Endothelial cell of umbilical vein (primary cell): ENCODE data around the gene OPCML. TPM values are rescaled to one million over a fixed set of nuclear protein-coding genes. Genes with fewer than 3 reads are reported as not detected.

Experiments used
- BruUV-seq: library from RNA; stranded (reverse); fragments of 400-500 nt; replicated peaks from 2 replicates; lab custom pipeline; 2021; lab: Mats Ljungman, UMichigan
- CTCF ChIA-PET: fragments of 300-600, 350-600 bp; sonication (Branson Sonifier 250); formaldehyde crosslinking; loops from one replicate; lab custom pipeline; 2021; ENCODE audit warnings: antibody characterized with exemption, inconsistent platforms; lab: Charles Lee
- POLR2A ChIA-PET: fragments of 300-600, 350-600 bp; sonication (Branson Sonifier 250); formaldehyde crosslinking; loops from one replicate; lab custom pipeline; 2021; ENCODE audit warnings: antibody characterized with exemption, inconsistent platforms; lab: Charles Lee
- DNase-seq: peaks from one replicate; pipeline ENCODE4 v3.0.0-alpha.2; 2011; ENCODE audit warnings: low read depth, low spot score
- FAIRE-seq: peaks from 2 replicates; lab custom pipeline; 2011; peaks lifted over from hg19 to GRCh38; lab: Jason Lieb, UNC
- H2AFZ ChIP-seq: 2 replicates; pipeline ENCODE4 v1.6.0; 2012; ENCODE audit warnings: low read depth, low read length, control low read depth, inconsistent platforms
- H3K27ac ChIP-seq: 2 replicates; pipeline ENCODE4 v1.5.1; 2011; ENCODE audit warnings: low read depth, mild to moderate bottlenecking, control low read depth, low read length, moderate library complexity; ENCODE audit not compliant: insufficient read depth
- H3K27me3 ChIP-seq, 2 experiments: 2 replicates each; pipeline versions ENCODE4 v1.6.0 to v1.6.1; 2011; ENCODE audit warnings: low read length in 2 of 2, mixed read lengths in 1 of 2; ENCODE audit not compliant: control insufficient read depth in 2 of 2, insufficient read depth in 2 of 2
- H3K36me3 ChIP-seq, 2 experiments: 2 replicates in 1 of 2; 3 replicates in 1 of 2; pipeline ENCODE4 v1.5.1; 2011; ENCODE audit warnings: low read length in 2 of 2, mild to moderate bottlenecking in 1 of 2, moderate library complexity in 1 of 2; ENCODE audit not compliant: control insufficient read depth in 2 of 2, insufficient read depth in 2 of 2; ENCODE audit errors: extremely low read depth in 1 of 2
- H3K4me1 ChIP-seq: 3 replicates; pipeline ENCODE4 v1.5.1; 2011; ENCODE audit warnings: mild to moderate bottlenecking, low read length; ENCODE audit not compliant: control insufficient read depth, insufficient read depth; ENCODE audit errors: extremely low read depth
- H3K4me2 ChIP-seq: 2 replicates; pipeline ENCODE4 v1.6.1; 2011; ENCODE audit warnings: low read length, control low read depth, mixed read lengths; ENCODE audit not compliant: insufficient read depth
- H3K4me3 ChIP-seq, 3 experiments: fragments of 200-600 bp in 1 of 3; sonication (generic), shearing (Covaris generic) in 1 of 3; replicated peaks in 1 of 3; 2 replicates each; pipeline ENCODE4 v1.5.1; 2011 to 2016; ENCODE audit warnings: control low read depth in 3 of 3, low read length in 3 of 3, mild to moderate bottlenecking in 2 of 3, inconsistent platforms in 1 of 3, low read depth in 1 of 3, moderate library complexity in 1 of 3; ENCODE audit not compliant: insufficient read depth in 1 of 3
- H3K79me2 ChIP-seq: 2 replicates; pipeline ENCODE4 v1.6.0; 2012; ENCODE audit warnings: low read length, inconsistent platforms; ENCODE audit not compliant: control insufficient read depth, insufficient read depth
- H3K9ac ChIP-seq: replicated peaks from 2 replicates; pipeline ENCODE3; 2011; ENCODE audit warnings: low read length, control low read depth; ENCODE audit not compliant: insufficient read depth; ENCODE audit errors: extremely low read depth
- H3K9me1 ChIP-seq: replicated peaks from 3 replicates; pipeline ENCODE4 v1.6.0; 2011; ENCODE audit warnings: mild to moderate bottlenecking, low read length; ENCODE audit not compliant: control insufficient read depth, insufficient read depth; ENCODE audit errors: extremely low read depth
- H3K9me3 ChIP-seq: replicated peaks from 2 replicates; pipeline ENCODE4 v1.5.1; 2012; ENCODE audit warnings: low read length, inconsistent platforms; ENCODE audit not compliant: control insufficient read depth, insufficient read depth
- H4K20me1 ChIP-seq: replicated peaks from 2 replicates; pipeline ENCODE3; 2011; ENCODE audit warnings: mild to moderate bottlenecking, low read length; ENCODE audit not compliant: control insufficient read depth, insufficient read depth; ENCODE audit errors: extremely low read depth
- EZH2 ChIP-seq: IDR thresholded peaks from 2 replicates; pipeline ENCODE4 v1.6.1; 2012; ENCODE audit warnings: borderline replicate concordance, low read depth, mild to moderate bottlenecking, moderate library complexity, low read length, inconsistent platforms; ENCODE audit not compliant: severe bottlenecking
- FOS ChIP-seq: IDR thresholded peaks from 2 replicates; pipeline ENCODE4 v1.6.1; 2011; ENCODE audit warnings: mild to moderate bottlenecking, low read length, moderate library complexity, borderline replicate concordance; ENCODE audit not compliant: insufficient read depth
- GATA2 ChIP-seq: IDR thresholded peaks from 2 replicates; pipeline ENCODE4 v1.7.0; 2011; ENCODE audit warnings: low read depth, mild to moderate bottlenecking, moderate library complexity, mixed read lengths, low read length; ENCODE audit not compliant: insufficient read length, insufficient read depth
- JUN ChIP-seq: IDR thresholded peaks from 2 replicates; pipeline ENCODE4 v1.6.1; 2011; ENCODE audit warnings: borderline replicate concordance, low read depth; ENCODE audit not compliant: insufficient read length, insufficient read depth
- MAX ChIP-seq: IDR thresholded peaks from 2 replicates; pipeline ENCODE4 v1.6.1; 2011; ENCODE audit not compliant: insufficient read depth, insufficient read length
- MYC ChIP-seq: IDR thresholded peaks from one replicate; pipeline ENCODE4 v1.6.1; 2011; ENCODE audit warnings: mild to moderate bottlenecking, low read depth, low read length
- POLR2A ChIP-seq: IDR thresholded peaks from 2 replicates; pipeline ENCODE4 v1.6.1; 2012; ENCODE audit warnings: low read depth, mild to moderate bottlenecking, control low read depth, low read length
- POLR2AphosphoS5 ChIP-seq: IDR thresholded peaks from 2 replicates; pipeline ENCODE4 v1.6.1; 2012; ENCODE audit warnings: low read depth, mild to moderate bottlenecking, control low read depth, low read length, moderate library complexity; ENCODE audit not compliant: insufficient read depth
- dilution Hi-C: fragments of 300-500 bp; cut with MboI; formaldehyde crosslinking; loops from one replicate; pipeline ENCODE4 v1.15.0; 2019; ENCODE audit warnings: low sequenced_read_pairs; ENCODE audit not compliant: extremely low pct_ligation_motif_present
- intact Hi-C: fragments of 100-400 bp; cut with micrococcal nuclease; formaldehyde crosslinking; loops from one replicate; pipeline ENCODE4 v1.10.0; 2022
- polyA plus RNA-seq, 4 experiments: library from polyadenylated mRNA; depleted of rRNA in 3 of 4; stranded (reverse) in 3 of 4; unstranded in 1 of 4; fragments of >200 nt; gene quantifications; 2 replicates each; pipeline versions ENCODE4 v1.2.1 to v1.2.3, GENCODE V29; 2011 to 2012; ENCODE audit warnings: missing spikeins in 1 of 4
- total RNA-seq: library from RNA; stranded (reverse); gene quantifications from 2 replicates; pipeline ENCODE4 v1.2.3, GENCODE V29; 2021
- TF ChIP-seq, protein P1 (sequence below), 2 donors: IDR thresholded peaks; 1 replicate in 1 of 2; 2 replicates in 1 of 2; pipeline ENCODE4 v1.5.1; 2011; ENCODE audit warnings: low read length in 2 of 2, mild to moderate bottlenecking in 2 of 2, moderate library complexity in 2 of 2, control low read depth in 1 of 2, inconsistent platforms in 1 of 2, low read depth in 1 of 2; ENCODE audit not compliant: insufficient read depth in 1 of 2; ENCODE audit errors: extremely low read depth in 1 of 2

OPCML gene
- total and polyA plus RNA-seq, 2 donors (not counting 3 experiments of a cell fraction or from before 2014, with no cell fraction given): not detected

- no peak for FAIRE-seq
- H3K36me3 ChIP-seq: no peaks in the 10 kb centered on the region
- BruUV-seq: no TSS peak
- H3K4me1 ChIP-seq: no peaks in the 10 kb centered on the region
- ChIA-PET CTCF (no interaction called here), POLR2A (no interaction called here)
- dilution Hi-C loops (no loop called here), intact Hi-C loops (no loop called here)
- H2AFZ ChIP-seq: no peak overlapping the region
- H3K9ac ChIP-seq: no peak overlapping the region
- peaks cover 4% of the 10 kb centered on the region for H3K9me3 ChIP-seq
- no peak for TF ChIP-seq EZH2
- TF ChIP-seq GATA2: no peak
- no peak for TF ChIP-seq JUN
- TF ChIP-seq POLR2AphosphoS5: no peak
- TF ChIP-seq FOS: no peak
- no peak overlapping the region for H3K27ac ChIP-seq
- no peak overlapping the region for H3K4me2 ChIP-seq
- H3K9me1 ChIP-seq: no peaks in the 10 kb centered on the region
- no peaks in the 10 kb centered on the region for H3K27me3 ChIP-seq
- H4K20me1 ChIP-seq: no peaks in the 10 kb centered on the region
- H3K79me2 ChIP-seq: no peaks in the 10 kb centered on the region
- no peak for DNase-seq
- no peak overlapping the region for H3K4me3 ChIP-seq
Observed at GRCh38 chr11:133522344-133522743, 10.0 kb downstream of the OPCML start.

DNA sequence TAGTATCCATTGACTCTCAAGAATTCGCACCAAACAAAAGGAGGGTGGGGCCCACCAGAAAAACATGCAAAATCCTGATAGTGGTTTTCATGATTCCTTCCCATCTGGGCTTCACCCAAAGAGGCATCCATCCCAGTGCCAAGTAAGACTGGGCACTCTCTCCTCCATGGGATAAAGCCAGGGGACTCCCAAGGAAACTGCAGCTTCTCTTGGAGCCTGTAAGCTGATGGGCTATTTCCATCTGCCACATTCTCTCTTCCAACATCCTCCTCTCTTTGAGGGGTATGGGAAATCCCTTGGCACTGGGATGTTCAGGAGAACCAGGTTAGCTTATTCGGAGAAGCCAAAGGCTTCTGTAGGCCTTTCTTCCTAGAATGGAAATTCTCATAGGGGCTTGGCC lies 10.8 kb downstream of the OPCML start:
- Histone ChIP-seq H3K4me1 (no peaks in the 10 kb centered on the region), H3K9ac (no peak overlapping the region), H3K79me2 (no peaks in the 10 kb centered on the region), H3K4me3 (no peak overlapping the region), H2AFZ (no peak overlapping the region), H3K9me3 (peaks cover 4% of the 10 kb centered on the region), H3K27ac (no peak overlapping the region), H3K4me2 (no peak overlapping the region), H3K27me3 (no peaks in the 10 kb centered on the region), H3K9me1 (no peaks in the 10 kb centered on the region), H4K20me1 (no peaks in the 10 kb centered on the region), H3K36me3 (no peaks in the 10 kb centered on the region)
- intact Hi-C loops: no loop called here
- POLR2A ChIA-PET: no interaction called here
- no TSS peak for BruUV-seq
- TF ChIP-seq FOS (no peak), POLR2AphosphoS5 (no peak), JUN (no peak), GATA2 (no peak), MAX (no peak), MYC (no peak), POLR2A (no peak), EZH2 (no peak)
- TF ChIP-seq, protein P1, sequence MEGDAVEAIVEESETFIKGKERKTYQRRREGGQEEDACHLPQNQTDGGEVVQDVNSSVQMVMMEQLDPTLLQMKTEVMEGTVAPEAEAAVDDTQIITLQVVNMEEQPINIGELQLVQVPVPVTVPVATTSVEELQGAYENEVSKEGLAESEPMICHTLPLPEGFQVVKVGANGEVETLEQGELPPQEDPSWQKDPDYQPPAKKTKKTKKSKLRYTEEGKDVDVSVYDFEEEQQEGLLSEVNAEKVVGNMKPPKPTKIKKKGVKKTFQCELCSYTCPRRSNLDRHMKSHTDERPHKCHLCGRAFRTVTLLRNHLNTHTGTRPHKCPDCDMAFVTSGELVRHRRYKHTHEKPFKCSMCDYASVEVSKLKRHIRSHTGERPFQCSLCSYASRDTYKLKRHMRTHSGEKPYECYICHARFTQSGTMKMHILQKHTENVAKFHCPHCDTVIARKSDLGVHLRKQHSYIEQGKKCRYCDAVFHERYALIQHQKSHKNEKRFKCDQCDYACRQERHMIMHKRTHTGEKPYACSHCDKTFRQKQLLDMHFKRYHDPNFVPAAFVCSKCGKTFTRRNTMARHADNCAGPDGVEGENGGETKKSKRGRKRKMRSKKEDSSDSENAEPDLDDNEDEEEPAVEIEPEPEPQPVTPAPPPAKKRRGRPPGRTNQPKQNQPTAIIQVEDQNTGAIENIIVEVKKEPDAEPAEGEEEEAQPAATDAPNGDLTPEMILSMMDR (IDR thresholded peaks at IDR 0.05; ENCODE audit: extremely low read depth in 1 of 2, insufficient read depth in 1 of 2, low read depth in 1 of 2, low read length in 2 of 2): no peak
- FAIRE-seq: no peak
- dilution Hi-C loops: no loop called here
- DNase-seq: no peak
- CTCF ChIA-PET: no interaction called here
